K562 (cell line): ENCODE measurements around the gene CFAP157. TPM values are rescaled to one million over a fixed set of nuclear protein-coding genes. Genes with fewer than 3 reads are reported as not detected.

Experiments
- ATAC-seq: fragments of 200-7000 bp; cut with Tn5 transposase; 3 replicates; pipeline ENCODE4 v1.9.1; 2020; ENCODE audit warnings: moderate library complexity
- BruUV-seq: library from RNA; stranded (reverse); fragments of 400-500 nt; replicated peaks from 2 replicates; lab custom pipeline; 2021; lab: Mats Ljungman, UMichigan
- CTCF ChIA-PET: fragments of 300-600 bp; formaldehyde crosslinking; extraction: SDS; loops from one replicate; lab custom pipeline; 2021; ENCODE audit warnings: low intra/inter-chr PET ratio; lab: Yijun Ruan, JAX
- POLR2A ChIA-PET: fragments of 300-600, 350-650 bp; sonication (Branson Sonifier 250); formaldehyde crosslinking; extraction: SDS; loops from one replicate; lab custom pipeline; 2021; ENCODE audit warnings: antibody characterized with exemption, inconsistent platforms; lab: Yijun Ruan, JAX
- DNase-seq, 4 experiments: peaks; one replicate each; pipeline versions ENCODE4 v3.0.0 to v3.0.0-alpha.2; 2011 to 2018; ENCODE audit warnings: low spot score in 3 of 4, mixed read lengths in 3 of 4; ENCODE audit errors: extremely low read depth in 1 of 4
- FAIRE-seq: peaks from 2 replicates; lab custom pipeline; 2011; peaks lifted over from hg19 to GRCh38; lab: Jason Lieb, UNC
- H2AFZ ChIP-seq: 2 replicates; pipeline ENCODE4 v1.6.0; 2011; ENCODE audit warnings: low read depth, low read length, control low read depth, inconsistent platforms
- H3K27ac ChIP-seq: fragments of 200-600 bp; 3 replicates; pipeline ENCODE4 v1.8.0; 2011; ENCODE audit warnings: low read depth, mild to moderate bottlenecking, control low read depth, inconsistent platforms, low read length, moderate library complexity, mixed read lengths; ENCODE audit errors: extremely low read depth
- H3K27me3 ChIP-seq, 2 experiments: fragments of 300-600 bp in 1 of 2; 2 replicates in 1 of 2; 3 replicates in 1 of 2; pipeline versions ENCODE4 v1.6.0 to v1.8.0; 2011; ENCODE audit warnings: inconsistent platforms in 2 of 2, low read length in 2 of 2, mild to moderate bottlenecking in 1 of 2, mixed read lengths in 1 of 2, moderate library complexity in 1 of 2; ENCODE audit not compliant: control insufficient read depth in 2 of 2, insufficient read depth in 2 of 2
- H3K36me3 ChIP-seq: fragments of 300-600 bp; 3 replicates; pipeline ENCODE4 v1.8.0; 2011; ENCODE audit warnings: mild to moderate bottlenecking, low read length, inconsistent platforms; ENCODE audit not compliant: control insufficient read depth, insufficient read depth
- H3K4me1 ChIP-seq, 2 experiments: fragments of 200-600 bp in 1 of 2; replicated peaks in 1 of 2; 2 replicates in 1 of 2; 3 replicates in 1 of 2; pipeline versions ENCODE4 v1.5.1 to v1.8.0; 2011; ENCODE audit warnings: inconsistent platforms in 2 of 2, low read length in 2 of 2, mild to moderate bottlenecking in 1 of 2, mixed read lengths in 1 of 2, moderate library complexity in 1 of 2; ENCODE audit not compliant: control insufficient read depth in 2 of 2, insufficient read depth in 2 of 2
- H3K4me2 ChIP-seq: 2 replicates; pipeline ENCODE4 v1.6.1; 2011; ENCODE audit warnings: low read length, control low read depth, inconsistent platforms, mixed read lengths; ENCODE audit not compliant: insufficient read depth
- H3K4me3 ChIP-seq: fragments of 200-600 bp; sonication (generic), shearing (Covaris generic); 2 replicates; pipeline ENCODE4 v1.5.1; 2016; ENCODE audit warnings: control low read depth, inconsistent platforms
- H3K79me2 ChIP-seq: fragments of 200-600 bp; 3 replicates; pipeline ENCODE4 v1.8.0; 2011; ENCODE audit warnings: low read length, inconsistent platforms; ENCODE audit not compliant: control insufficient read depth, insufficient read depth
- H3K9ac ChIP-seq, 2 experiments: 2 replicates each; pipeline versions ENCODE4 v1.6.0 to v1.6.1; 2011; ENCODE audit warnings: low read depth in 2 of 2, low read length in 2 of 2, control low read depth in 1 of 2, inconsistent platforms in 1 of 2, mild to moderate bottlenecking in 1 of 2, mixed read lengths in 1 of 2; ENCODE audit not compliant: insufficient read depth in 1 of 2
- H3K9me1 ChIP-seq: one replicate; pipeline ENCODE4 v1.6.0; 2011; ENCODE audit warnings: inconsistent platforms, mild to moderate bottlenecking, low read length, moderate library complexity; ENCODE audit not compliant: control insufficient read depth, insufficient read depth
- H3K9me3 ChIP-seq: replicated peaks from 2 replicates; pipeline ENCODE4 v1.5.1; 2011; ENCODE audit warnings: low read depth, low read length, inconsistent platforms; ENCODE audit not compliant: control insufficient read depth, insufficient read depth
- H4K20me1 ChIP-seq: replicated peaks from 2 replicates; pipeline ENCODE4 v1.6.1; 2011; ENCODE audit warnings: low read length, inconsistent platforms, mixed read lengths; ENCODE audit not compliant: control insufficient read depth, insufficient read depth
- ATF3 ChIP-seq, 2 experiments: fragments of 450-650 bp in 1 of 2; sonication (generic) in 1 of 2; formaldehyde crosslinking in 1 of 2; IDR thresholded peaks in 1 of 2; conservative IDR thresholded peaks in 1 of 2; 2 replicates each; pipeline versions ENCODE4 v1.6.1 to v1.8.1; 2016 to 2023; ENCODE audit warnings: mild to moderate bottlenecking in 2 of 2, moderate library complexity in 2 of 2, inconsistent platforms in 1 of 2, missing genetic modification reagents in 1 of 2
- BRF2 ChIP-seq: IDR thresholded peaks from 3 replicates; pipeline ENCODE4 v1.6.1; 2011; ENCODE audit warnings: borderline replicate concordance, mild to moderate bottlenecking; ENCODE audit not compliant: insufficient read length, insufficient read depth
- CREB5 ChIP-seq: fragments of 250-450 bp; sonication (Bioruptor Pico); IDR thresholded peaks from 2 replicates; pipeline ENCODE4 v1.5.0; 2020; ENCODE audit warnings: mild to moderate bottlenecking
- EWSR1 ChIP-seq: fragments of 450-650 bp; IDR thresholded peaks from 2 replicates; pipeline ENCODE4 v1.6.1; 2018; ENCODE audit warnings: borderline replicate concordance, mild to moderate bottlenecking, low read depth, moderate library complexity; ENCODE audit not compliant: partially characterized antibody
- GABPA ChIP-seq: fragments of 200-800 bp; sonication (Bioruptor generic); conservative IDR thresholded peaks from 2 replicates; pipeline ENCODE4 v1.6.1; 2016; ENCODE audit warnings: low read depth, missing genetic modification characterization, missing compliant biosample characterization
- MBD1 ChIP-seq: fragments of 250-450 bp; sonication (Bioruptor Pico); IDR thresholded peaks from 2 replicates; pipeline ENCODE4 v1.8.0; 2022; ENCODE audit warnings: inconsistent platforms
- TBL1XR1 ChIP-seq, 2 experiments: IDR thresholded peaks; 2 replicates each; pipeline ENCODE4 v1.6.1; 2012; ENCODE audit warnings: improper control_type of control experiment in 2 of 2, low read length in 2 of 2, mild to moderate bottlenecking in 1 of 2
- ZNF57 ChIP-seq: fragments of 450-650 bp; formaldehyde crosslinking; IDR thresholded peaks from 2 replicates; pipeline ENCODE4 v1.4.0; 2020; ENCODE audit warnings: mild to moderate bottlenecking, moderate library complexity
- ZNF778 ChIP-seq: fragments of 450-650 bp; formaldehyde crosslinking; IDR thresholded peaks from 2 replicates; pipeline ENCODE4 v1.4.0; 2020; ENCODE audit warnings: mild to moderate bottlenecking, moderate library complexity
- ZNF79 ChIP-seq: fragments of 250-450 bp; sonication (Bioruptor Pico); IDR thresholded peaks from 2 replicates; pipeline ENCODE4 v1.4.0; 2020; ENCODE audit warnings: low read depth, mild to moderate bottlenecking, moderate library complexity
- WGBS: fragments of 100-300 bp; shearing (Covaris generic); methylation state at CpG from one replicate; pipeline ENCODE4 v1.1.6; 2016; ENCODE audit warnings: low coverage, mixed read lengths; ENCODE audit not compliant: insufficient coverage; ENCODE audit errors: missing lambda C conversion rate; 5-methylcytosine and 5-hydroxymethylcytosine counted together
- in situ Hi-C: fragments of 300-500 bp; cut with MboI; formaldehyde crosslinking; loops from 4 replicates; pipeline ENCODE4 v1.15.0; 2018; ENCODE audit warnings: inconsistent platforms, mixed read lengths
- intact Hi-C: fragments of 100-400 bp; cut with micrococcal nuclease; formaldehyde crosslinking; loops from 2 replicates; pipeline ENCODE4 v1.14.2; 2022
- polyA plus RNA-seq, 8 experiments: library from polyadenylated mRNA; depleted of rRNA in 4 of 8; stranded (reverse) in 5 of 8; unstranded in 3 of 8; fragments of >200 nt; fragmentation: Nextera tagmentation in 2 of 8; fragmentation: Illumina TruSeq in 1 of 8; extraction: Ambion mirVana in 2 of 8; extraction: Trizol in 1 of 8; gene quantifications; 2 replicates each; pipeline versions ENCODE4 v1.2.1 to v1.2.3, GENCODE V29; 2011 to 2014; ENCODE audit warnings: inconsistent platforms in 1 of 8, missing spikeins in 1 of 8
- total RNA-seq, 7 experiments: library from RNA; depleted of rRNA in 6 of 7; stranded (reverse); fragments of >200 nt in 6 of 7; fragmentation: Illumina TruSeq in 2 of 7; extraction: Trizol in 2 of 7; gene quantifications; 2 replicates each; pipeline versions ENCODE4 v1.2.1 to v1.2.3, GENCODE V29; 2011 to 2021; ENCODE audit warnings: low replicate concordance in 1 of 7

Gene CFAP157
- total and polyA plus RNA-seq, 9 of the 15 experiments (the other 6 are each of a cell fraction or from before 2014, with no cell fraction given): 0.03 TPM; not detected in 8

GRCh38 chr9:127723013-127723412, 16.2 kb downstream of the CFAP157 start:
- no peak for ATAC-seq
- POLR2A ChIA-PET: interaction anchor here (0.5 kb wide), 1 partner anchor 170 kb away, joined by 3 read pairs; no protein-coding TSS in a partner anchor
- Histone ChIP-seq H3K79me2 (no peaks in the 10 kb centered on the region), H4K20me1 (no peaks in the 10 kb centered on the region), H2AFZ (no peak overlapping the region), H3K27me3 (no peaks in the 10 kb centered on the region; a peak in 1 of 5 replicates), H3K9me3 (no peaks in the 10 kb centered on the region), H3K9me1 (no peaks in the 10 kb centered on the region), H3K4me2 (no peak overlapping the region), H3K27ac (no peak overlapping the region), H3K4me1 (peaks cover 0 to 26% of the 10 kb centered on the region in 2 experiments; a peak in 3 of 5 replicates), H3K36me3 (no peaks in the 10 kb centered on the region), H3K4me3 (no peak overlapping the region), H3K9ac (no peak overlapping the region)
- DNase-seq: no peak
- TF ChIP-seq EWSR1 (no peak), ZNF778 (CRISPR knock-in tag) (no peak), MBD1 (CRISPR knock-in tag) (no peak), BRF2 (no peak), ZNF57 (CRISPR knock-in tag) (no peak), ZNF79 (CRISPR knock-in tag) (no peak), ATF3 (IDR thresholded peaks at IDR 0.05) (no peak), ATF3 (CRISPR knock-in tag; conservative IDR thresholded peaks at IDR 0.05) (no peak), GABPA (tag) (no peak), CREB5 (CRISPR knock-in tag) (no peak), TBL1XR1 (IDR thresholded peaks at IDR 0.05; ENCODE audit: low read length in 2 of 2) (no peak)
- in situ Hi-C loops: no loop called here
- intact Hi-C loops: no loop called here
- no TSS peak for BruUV-seq
- FAIRE-seq: no peak
- CTCF ChIA-PET: no interaction called here
- 55% methylated on average over 12 of the region's 13 CpGs for WGBS
